ENCODE data around the gene THSD4. TPM values are rescaled to one million over a fixed set of nuclear protein-coding genes. Genes with fewer than 3 reads are reported as not detected.

Gene THSD4
- total and polyA plus RNA-seq, 2 of the 8 experiments (the other 6 are each of a cell fraction or from before 2014, with no cell fraction given): 2.5 to 6.2 TPM

GRCh38 chr15:71294911-71295602 lies 179.8 kb downstream of the THSD4 start:
- Histone ChIP-seq H2BK120ac (replicated peaks; ENCODE audit: low read depth, low read length) (no peak overlapping the region), H2BK20ac (ENCODE audit: low read length) (no peak overlapping the region), H3K9me3 (ENCODE audit: insufficient read depth in 2 of 2, low read depth in 1 of 2, low read length in 1 of 2) (no peaks in the 10 kb centered on the region; a peak in 1 of 4 replicates), H4K8ac (ENCODE audit: extremely low read depth, insufficient read depth, low read length) (no peak overlapping the region), H3K18ac (ENCODE audit: extremely low read depth, low read length) (no peak overlapping the region), H3K27ac (ENCODE audit: low read depth, low read length) (no peak overlapping the region), H3K4me3 (ENCODE audit: extremely low read depth in 1 of 4, insufficient read depth in 2 of 4, low read depth in 3 of 4, low read length in 4 of 4) (no peak overlapping the region), H2BK15ac (ENCODE audit: low read length) (no peak overlapping the region), H3K23me2 (ENCODE audit: low read depth, low read length) (no peaks in the 10 kb centered on the region), H3K36me3 (ENCODE audit: control insufficient read depth in 2 of 4, insufficient read depth in 4 of 4, low read length in 3 of 4) (no peaks in the 10 kb centered on the region), H2BK5ac (ENCODE audit: low read depth, low read length) (no peak overlapping the region), H3K56ac (replicated peaks; ENCODE audit: insufficient read length, low read depth, low read length) (no peak overlapping the region), H3K79me1 (ENCODE audit: low read depth, low read length) (no peaks in the 10 kb centered on the region), H4K91ac (replicated peaks; ENCODE audit: insufficient read length, low read length) (no peak overlapping the region), H3K4me2 (ENCODE audit: insufficient read depth in 1 of 2, low read depth in 2 of 2, low read length in 2 of 2) (no peak overlapping the region), H2AK5ac (ENCODE audit: low read depth, low read length) (no peak overlapping the region), H4K5ac (ENCODE audit: insufficient read length, low read depth, low read length) (no peak overlapping the region), H3K23ac (ENCODE audit: insufficient read length) (no peak overlapping the region), H3K4ac (replicated peaks; ENCODE audit: insufficient read length, low read depth, low read length) (no peak overlapping the region), H2AFZ (ENCODE audit: low read length) (no peak overlapping the region), H2BK12ac (ENCODE audit: low read depth, low read length) (no peak overlapping the region), H3K4me1 (replicated peaks in 1 of 4; ENCODE audit: control insufficient read depth in 3 of 4, insufficient read depth in 4 of 4, low read length in 3 of 4) (no peaks in the 10 kb centered on the region), H3K79me2 (ENCODE audit: control insufficient read depth in 1 of 2, insufficient read depth in 2 of 2, low read length in 2 of 2) (no peaks in the 10 kb centered on the region), H3K27me3 (replicated peaks in 1 of 4; ENCODE audit: control insufficient read depth in 3 of 4, extremely low read depth in 1 of 4, insufficient read depth in 3 of 4, low read length in 3 of 4) (no peaks in the 10 kb centered on the region), H4K20me1 (replicated peaks in 1 of 2; ENCODE audit: control insufficient read depth in 1 of 2, insufficient read depth in 2 of 2, low read length in 2 of 2) (no peaks in the 10 kb centered on the region), H3K9ac (replicated peaks in 1 of 4; ENCODE audit: extremely low read depth in 1 of 4, low read depth in 3 of 4, low read length in 3 of 4) (no peak overlapping the region), H3K14ac (ENCODE audit: insufficient read length) (no peak overlapping the region)
- TF ChIP-seq HDAC6 (IDR thresholded peaks at IDR 0.05; ENCODE audit: low read depth, low read length) (no peak), BACH1 (IDR thresholded peaks at IDR 0.05; ENCODE audit: low read length) (no peak), USF2 (IDR thresholded peaks at IDR 0.05; ENCODE audit: low read length) (no peak), EP300 (IDR thresholded peaks at IDR 0.05; ENCODE audit: borderline replicate concordance in 1 of 2, low read depth in 2 of 2, low read length in 2 of 2) (no peak), EGR1 (IDR thresholded peaks at IDR 0.05; ENCODE audit: borderline replicate concordance, low read depth, low read length) (no peak), NANOG (IDR thresholded peaks at IDR 0.05; ENCODE audit: insufficient read depth, low read depth, low read length, poor library complexity, severe bottlenecking) (no peak), CREB1 (IDR thresholded peaks at IDR 0.05) (no peak), SIX5 (IDR thresholded peaks at IDR 0.05; ENCODE audit: low read depth, low read length) (no peak), MAX (IDR thresholded peaks at IDR 0.05) (no peak)
- FAIRE-seq: no peak
- ChIA-PET CTCF (ENCODE audit: partially characterized antibody) (interaction anchor here (0.6 to 2.2 kb wide), 6 partner anchors 9 to 539 kb away, joined by 3 to 6 read pairs (median 3); no protein-coding TSS in a partner anchor), POLR2A (ENCODE audit: partially characterized antibody) (no interaction called here)
- peak in 1 of 2 experiments; percentile 7 for DNase-seq (ENCODE audit: low read depth in 1 of 2, low spot score in 2 of 2)
- WGBS, 2 experiments (ENCODE audit: extremely low coverage in 1 of 2, insufficient coverage in 1 of 2, insufficient read length in 1 of 2, insufficient replicate concordance in 2 of 2, low coverage in 1 of 2, low lambda C conversion rate in 2 of 2, missing lambda C conversion rate in 1 of 2): 67% methylated on average over 6 of the region's 6 CpGs; no CpG with 5 or more reads in 1 of the 2 experiments

Data from H1 (cell line).